SK-N-SH treated with all-trans-retinoic acid at 6 μM for 48 hours (cell line): ENCODE data around the gene MPP2.

Experiments
- ATAC-seq: fragments of 200-7000 bp; cut with Tn5 transposase; 3 replicates; pipeline ENCODE4 v1.9.1; 2020; ENCODE audit warnings: mild to moderate bottlenecking, moderate library complexity
- BACH2 ChIP-seq: fragments of 250-450 bp; sonication (Bioruptor Pico); IDR thresholded peaks from 2 replicates; pipeline ENCODE4 v1.9.0; 2021; ENCODE audit warnings: mild to moderate bottlenecking, borderline replicate concordance
- CSDC2 ChIP-seq: fragments of 250-450 bp; sonication (Bioruptor Pico); IDR thresholded peaks from 2 replicates; pipeline ENCODE4 v1.5.0; 2020; ENCODE audit warnings: mild to moderate bottlenecking, moderate library complexity
- GLIS3 ChIP-seq: fragments of 250-450 bp; sonication (Bioruptor Pico); IDR thresholded peaks from 2 replicates; pipeline ENCODE4 v1.5.0; 2020; ENCODE audit warnings: mild to moderate bottlenecking, moderate library complexity
- OSR1 ChIP-seq: fragments of 250-450 bp; sonication (Bioruptor Pico); IDR thresholded peaks from 2 replicates; pipeline ENCODE4 v1.8.0; 2022; ENCODE audit warnings: moderate library complexity, mild to moderate bottlenecking, inconsistent platforms
- PPARA ChIP-seq: fragments of 250-450 bp; sonication (Bioruptor Pico); IDR thresholded peaks from 2 replicates; pipeline ENCODE4 v1.5.0; 2020; ENCODE audit warnings: mild to moderate bottlenecking, borderline replicate concordance
- TCF4 ChIP-seq: fragments of 250-450 bp; sonication (Bioruptor Pico); IDR thresholded peaks from 2 replicates; pipeline ENCODE4 v1.8.0; 2021; ENCODE audit warnings: mild to moderate bottlenecking, moderate library complexity, borderline replicate concordance
- ZFP3 ChIP-seq: fragments of 250-450 bp; sonication (Bioruptor Pico); IDR thresholded peaks from 2 replicates; pipeline ENCODE4 v1.5.0; 2020; ENCODE audit warnings: mild to moderate bottlenecking, moderate library complexity
- ZFP30 ChIP-seq: fragments of 450-650 bp; formaldehyde crosslinking; IDR thresholded peaks from 2 replicates; pipeline ENCODE4 v1.5.0; 2022; ENCODE audit warnings: mild to moderate bottlenecking, moderate library complexity
- ZNF70 ChIP-seq: fragments of 450-650 bp; formaldehyde crosslinking; IDR thresholded peaks from 2 replicates; pipeline ENCODE4 v1.5.0; 2020; ENCODE audit warnings: mild to moderate bottlenecking, moderate library complexity
- ZNF8 ChIP-seq: fragments of 450-650 bp; formaldehyde crosslinking; IDR thresholded peaks from 2 replicates; pipeline ENCODE4 v1.5.0; 2020; ENCODE audit warnings: mild to moderate bottlenecking, moderate library complexity
- TF ChIP-seq, protein P1 (sequence below): fragments of 250-450 bp; sonication (Bioruptor Pico); IDR thresholded peaks from 2 replicates; pipeline ENCODE4 v1.5.0; 2020; ENCODE audit warnings: mild to moderate bottlenecking, moderate library complexity
- TF ChIP-seq, protein P2 (sequence below): fragments of 250-450 bp; sonication (Bioruptor Pico); IDR thresholded peaks from 2 replicates; pipeline ENCODE4 v1.5.1; 2021; ENCODE audit warnings: mild to moderate bottlenecking, moderate library complexity
- TF ChIP-seq, protein P3 (sequence below): fragments of 250-450 bp; sonication (Bioruptor Pico); IDR thresholded peaks from 2 replicates; pipeline ENCODE4 v1.8.0; 2021; ENCODE audit warnings: low read depth, mild to moderate bottlenecking, moderate library complexity, borderline replicate concordance
- TF ChIP-seq, protein P4 (sequence below): fragments of 250-450 bp; sonication (Bioruptor Pico); IDR thresholded peaks from 2 replicates; pipeline ENCODE4 v1.5.1; 2020; ENCODE audit warnings: low read depth, mild to moderate bottlenecking, moderate library complexity
- TF ChIP-seq, protein P5 (sequence below): fragments of 250-450 bp; sonication (Bioruptor Pico); IDR thresholded peaks from 2 replicates; pipeline ENCODE4 v1.8.0; 2020; ENCODE audit warnings: mild to moderate bottlenecking, moderate library complexity, borderline replicate concordance

The MPP2 gene

DNA sequence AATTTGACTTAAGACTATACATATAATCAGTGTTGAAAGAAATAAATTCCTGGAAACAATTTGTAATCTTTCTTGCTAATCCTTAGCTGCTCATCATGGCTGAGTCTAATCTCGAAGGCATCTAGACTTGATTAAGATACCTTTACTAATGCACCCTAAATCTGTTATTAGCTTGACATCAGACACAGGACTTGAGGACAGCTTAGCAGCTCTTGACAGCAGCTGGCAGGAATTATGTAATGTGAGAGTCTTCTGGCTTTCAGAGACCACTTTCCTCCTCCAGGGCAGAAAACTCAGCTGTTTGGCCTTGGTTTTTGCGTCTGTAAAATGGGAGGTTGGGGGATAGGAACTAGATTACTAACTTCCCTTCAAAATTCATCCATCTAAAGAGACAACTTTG is 7.1 kb upstream of the MPP2 start:
- TF ChIP-seq ZNF70 (CRISPR knock-in tag) (no peak), OSR1 (CRISPR knock-in tag) (no peak), ZFP3 (CRISPR knock-in tag) (no peak), ZFP30 (CRISPR knock-in tag) (no peak), ZNF8 (no peak), BACH2 (no peak), TCF4 (CRISPR knock-in tag) (no peak), GLIS3 (no peak)
- TF ChIP-seq, protein P1, sequence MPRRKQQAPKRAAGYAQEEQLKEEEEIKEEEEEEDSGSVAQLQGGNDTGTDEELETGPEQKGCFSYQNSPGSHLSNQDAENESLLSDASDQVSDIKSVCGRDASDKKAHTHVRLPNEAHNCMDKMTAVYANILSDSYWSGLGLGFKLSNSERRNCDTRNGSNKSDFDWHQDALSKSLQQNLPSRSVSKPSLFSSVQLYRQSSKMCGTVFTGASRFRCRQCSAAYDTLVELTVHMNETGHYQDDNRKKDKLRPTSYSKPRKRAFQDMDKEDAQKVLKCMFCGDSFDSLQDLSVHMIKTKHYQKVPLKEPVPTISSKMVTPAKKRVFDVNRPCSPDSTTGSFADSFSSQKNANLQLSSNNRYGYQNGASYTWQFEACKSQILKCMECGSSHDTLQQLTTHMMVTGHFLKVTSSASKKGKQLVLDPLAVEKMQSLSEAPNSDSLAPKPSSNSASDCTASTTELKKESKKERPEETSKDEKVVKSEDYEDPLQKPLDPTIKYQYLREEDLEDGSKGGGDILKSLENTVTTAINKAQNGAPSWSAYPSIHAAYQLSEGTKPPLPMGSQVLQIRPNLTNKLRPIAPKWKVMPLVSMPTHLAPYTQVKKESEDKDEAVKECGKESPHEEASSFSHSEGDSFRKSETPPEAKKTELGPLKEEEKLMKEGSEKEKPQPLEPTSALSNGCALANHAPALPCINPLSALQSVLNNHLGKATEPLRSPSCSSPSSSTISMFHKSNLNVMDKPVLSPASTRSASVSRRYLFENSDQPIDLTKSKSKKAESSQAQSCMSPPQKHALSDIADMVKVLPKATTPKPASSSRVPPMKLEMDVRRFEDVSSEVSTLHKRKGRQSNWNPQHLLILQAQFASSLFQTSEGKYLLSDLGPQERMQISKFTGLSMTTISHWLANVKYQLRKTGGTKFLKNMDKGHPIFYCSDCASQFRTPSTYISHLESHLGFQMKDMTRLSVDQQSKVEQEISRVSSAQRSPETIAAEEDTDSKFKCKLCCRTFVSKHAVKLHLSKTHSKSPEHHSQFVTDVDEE (CRISPR knock-in tag): no peak
- TF ChIP-seq, protein P2, sequence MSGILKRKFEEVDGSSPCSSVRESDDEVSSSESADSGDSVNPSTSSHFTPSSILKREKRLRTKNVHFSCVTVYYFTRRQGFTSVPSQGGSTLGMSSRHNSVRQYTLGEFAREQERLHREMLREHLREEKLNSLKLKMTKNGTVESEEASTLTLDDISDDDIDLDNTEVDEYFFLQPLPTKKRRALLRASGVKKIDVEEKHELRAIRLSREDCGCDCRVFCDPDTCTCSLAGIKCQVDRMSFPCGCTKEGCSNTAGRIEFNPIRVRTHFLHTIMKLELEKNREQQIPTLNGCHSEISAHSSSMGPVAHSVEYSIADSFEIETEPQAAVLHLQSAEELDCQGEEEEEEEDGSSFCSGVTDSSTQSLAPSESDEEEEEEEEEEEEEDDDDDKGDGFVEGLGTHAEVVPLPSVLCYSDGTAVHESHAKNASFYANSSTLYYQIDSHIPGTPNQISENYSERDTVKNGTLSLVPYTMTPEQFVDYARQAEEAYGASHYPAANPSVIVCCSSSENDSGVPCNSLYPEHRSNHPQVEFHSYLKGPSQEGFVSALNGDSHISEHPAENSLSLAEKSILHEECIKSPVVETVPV (CRISPR knock-in tag): no peak
- TF ChIP-seq, protein P3, sequence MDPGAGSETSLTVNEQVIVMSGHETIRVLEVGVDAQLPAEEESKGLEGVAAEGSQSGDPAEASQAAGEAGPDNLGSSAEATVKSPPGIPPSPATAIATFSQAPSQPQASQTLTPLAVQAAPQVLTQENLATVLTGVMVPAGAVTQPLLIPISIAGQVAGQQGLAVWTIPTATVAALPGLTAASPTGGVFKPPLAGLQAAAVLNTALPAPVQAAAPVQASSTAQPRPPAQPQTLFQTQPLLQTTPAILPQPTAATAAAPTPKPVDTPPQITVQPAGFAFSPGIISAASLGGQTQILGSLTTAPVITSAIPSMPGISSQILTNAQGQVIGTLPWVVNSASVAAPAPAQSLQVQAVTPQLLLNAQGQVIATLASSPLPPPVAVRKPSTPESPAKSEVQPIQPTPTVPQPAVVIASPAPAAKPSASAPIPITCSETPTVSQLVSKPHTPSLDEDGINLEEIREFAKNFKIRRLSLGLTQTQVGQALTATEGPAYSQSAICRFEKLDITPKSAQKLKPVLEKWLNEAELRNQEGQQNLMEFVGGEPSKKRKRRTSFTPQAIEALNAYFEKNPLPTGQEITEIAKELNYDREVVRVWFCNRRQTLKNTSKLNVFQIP (CRISPR knock-in tag): no peak
- TF ChIP-seq, protein P4, sequence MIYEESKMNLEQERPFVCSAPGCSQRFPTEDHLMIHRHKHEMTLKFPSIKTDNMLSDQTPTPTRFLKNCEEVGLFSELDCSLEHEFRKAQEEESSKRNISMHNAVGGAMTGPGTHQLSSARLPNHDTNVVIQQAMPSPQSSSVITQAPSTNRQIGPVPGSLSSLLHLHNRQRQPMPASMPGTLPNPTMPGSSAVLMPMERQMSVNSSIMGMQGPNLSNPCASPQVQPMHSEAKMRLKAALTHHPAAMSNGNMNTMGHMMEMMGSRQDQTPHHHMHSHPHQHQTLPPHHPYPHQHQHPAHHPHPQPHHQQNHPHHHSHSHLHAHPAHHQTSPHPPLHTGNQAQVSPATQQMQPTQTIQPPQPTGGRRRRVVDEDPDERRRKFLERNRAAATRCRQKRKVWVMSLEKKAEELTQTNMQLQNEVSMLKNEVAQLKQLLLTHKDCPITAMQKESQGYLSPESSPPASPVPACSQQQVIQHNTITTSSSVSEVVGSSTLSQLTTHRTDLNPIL (CRISPR knock-in tag): no peak
- no peak for ATAC-seq

DNA sequence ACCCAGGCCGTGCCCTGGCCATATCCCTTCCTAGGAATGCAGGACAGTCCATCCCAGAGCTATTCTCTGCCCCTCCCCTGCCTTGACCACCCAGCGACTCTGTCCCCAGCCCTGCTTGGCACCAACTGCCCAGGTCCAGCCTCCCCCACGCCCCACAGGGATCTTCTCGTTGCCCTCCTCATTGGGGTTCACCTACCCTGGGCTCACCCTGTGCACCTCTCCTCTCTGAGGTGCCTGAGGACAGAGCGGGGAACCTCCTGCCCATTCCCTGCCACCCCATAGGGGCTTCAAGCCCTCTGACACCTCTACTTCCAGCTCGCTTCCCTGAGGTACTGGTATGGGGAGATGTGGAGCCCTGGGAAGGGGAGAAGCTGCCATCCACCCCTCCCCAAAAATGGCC is 6.2 kb upstream of the MPP2 start:
- ATAC-seq: no peak
- no peak for TF ChIP-seq CSDC2 (CRISPR knock-in tag)
- no peak for TF ChIP-seq PPARA
- no peak for TF ChIP-seq ZNF70 (CRISPR knock-in tag)
- TF ChIP-seq, protein P1 (CRISPR knock-in tag): no peak
- TF ChIP-seq ZFP30 (CRISPR knock-in tag): no peak
- no peak for TF ChIP-seq TCF4 (CRISPR knock-in tag)
- TF ChIP-seq, protein P5, sequence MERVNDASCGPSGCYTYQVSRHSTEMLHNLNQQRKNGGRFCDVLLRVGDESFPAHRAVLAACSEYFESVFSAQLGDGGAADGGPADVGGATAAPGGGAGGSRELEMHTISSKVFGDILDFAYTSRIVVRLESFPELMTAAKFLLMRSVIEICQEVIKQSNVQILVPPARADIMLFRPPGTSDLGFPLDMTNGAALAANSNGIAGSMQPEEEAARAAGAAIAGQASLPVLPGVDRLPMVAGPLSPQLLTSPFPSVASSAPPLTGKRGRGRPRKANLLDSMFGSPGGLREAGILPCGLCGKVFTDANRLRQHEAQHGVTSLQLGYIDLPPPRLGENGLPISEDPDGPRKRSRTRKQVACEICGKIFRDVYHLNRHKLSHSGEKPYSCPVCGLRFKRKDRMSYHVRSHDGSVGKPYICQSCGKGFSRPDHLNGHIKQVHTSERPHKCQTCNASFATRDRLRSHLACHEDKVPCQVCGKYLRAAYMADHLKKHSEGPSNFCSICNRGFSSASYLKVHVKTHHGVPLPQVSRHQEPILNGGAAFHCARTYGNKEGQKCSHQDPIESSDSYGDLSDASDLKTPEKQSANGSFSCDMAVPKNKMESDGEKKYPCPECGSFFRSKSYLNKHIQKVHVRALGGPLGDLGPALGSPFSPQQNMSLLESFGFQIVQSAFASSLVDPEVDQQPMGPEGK (CRISPR knock-in tag): no peak
- TF ChIP-seq, protein P2 (CRISPR knock-in tag): no peak
- TF ChIP-seq, protein P3 (CRISPR knock-in tag): no peak
